Measurements from ENCODE around the gene DESI2.
"Not testable (repeated sequence)": the region's sequence is repeated elsewhere in the genome, so short reads cannot be mapped to it uniquely, and the experiment has no call there.

DESI2 gene

GRCh38 chr1:244680667-244681066, 27.7 kb downstream of the DESI2 start:
- H3K4me1 ChIP-seq (ENCODE audit: control insufficient read depth, insufficient read depth, low read length) = peaks cover 4% of the 10 kb centered on the region; the same call in 1 of the 2 replicates
- ChIA-PET POLR2A (no interaction called here), CTCF (no interaction called here)
- TF ChIP-seq SCRT2 (tag by site-specific recombination; IDR thresholded peaks at IDR 0.05) (peak; percentile 54), ZNF311 (tag by site-specific recombination; IDR thresholded peaks at IDR 0.05; ENCODE audit: borderline replicate concordance) (no peak), TCF7L2 (IDR thresholded peaks at IDR 0.05; ENCODE audit: borderline replicate concordance, low read depth, low read length) (no peak), PRDM1 (tag by site-specific recombination; IDR thresholded peaks at IDR 0.05) (0 out of 2 replicates have a peak, but pooled peaks have one; percentile 33)
- no peak overlapping the region for H3K27ac ChIP-seq (ENCODE audit: extremely low read depth, low read depth, low read length)
- no peaks in the 10 kb centered on the region for H3K9me3 ChIP-seq (ENCODE audit: control insufficient read depth, insufficient read depth, low read depth, low read length)
- H3K4me3 ChIP-seq (ENCODE audit: low read depth, low read length) = no peak overlapping the region
- H3K36me3 ChIP-seq (ENCODE audit: control insufficient read depth in 2 of 2, insufficient read depth in 1 of 2, low read length in 2 of 2) = no peaks in the 10 kb centered on the region; a peak in 1 of 3 replicates

- CTCF ChIA-PET; POLR2A ChIA-PET; H3K36me3 ChIP-seq (ENCODE audit: control insufficient read depth in 2 of 2, insufficient read depth in 1 of 2, low read length in 2 of 2): not testable (repeated sequence)
These were observed 29.2 kb downstream of the DESI2 start for GRCh38 chr1:244682087-244682486.

GRCh38 chr1:244695937-244696336, 43.0 kb downstream of the DESI2 start:
- H3K36me3 ChIP-seq (ENCODE audit: control insufficient read depth in 2 of 2, insufficient read depth in 1 of 2, low read length in 2 of 2) = peaks cover 53 to 74% of the 10 kb centered on the region in 2 experiments
- POLR2A ChIA-PET = no interaction called here
- no peaks in the 10 kb centered on the region for H3K9me3 ChIP-seq (ENCODE audit: control insufficient read depth, insufficient read depth, low read depth, low read length)
- no peaks in the 10 kb centered on the region for H3K4me1 ChIP-seq (ENCODE audit: control insufficient read depth, insufficient read depth, low read length)
- H3K4me3 ChIP-seq (ENCODE audit: low read depth, low read length) = no peak overlapping the region
- CTCF ChIA-PET = no interaction called here
- TF ChIP-seq ZNF585B (tag by site-specific recombination; IDR thresholded peaks at IDR 0.05) = no peak
- TF ChIP-seq ATF2 (tag by site-specific recombination; IDR thresholded peaks at IDR 0.05; ENCODE audit: low read depth) = peak; percentile 77
- no peak overlapping the region for H3K27ac ChIP-seq (ENCODE audit: extremely low read depth, low read depth, low read length)

More at GRCh38 chr1:244682087-244682486, 29.2 kb downstream of the DESI2 start:
- not testable (repeated sequence) for H3K4me3 ChIP-seq (ENCODE audit: low read depth, low read length); H3K27ac ChIP-seq (ENCODE audit: extremely low read depth, low read depth, low read length); H3K4me1 ChIP-seq (ENCODE audit: control insufficient read depth, insufficient read depth, low read length); H3K9me3 ChIP-seq (ENCODE audit: control insufficient read depth, insufficient read depth, low read depth, low read length)

- Histone ChIP-seq H3K4me3 (ENCODE audit: low read depth, low read length) (no peak overlapping the region), H3K27ac (ENCODE audit: extremely low read depth, low read depth, low read length) (no peak overlapping the region)
- CTCF ChIA-PET = no interaction called here
These were observed 46.8 kb downstream of the DESI2 start for GRCh38 chr1:244699741-244700140.

More at GRCh38 chr1:244699741-244700140, 46.8 kb downstream of the DESI2 start:
- Histone ChIP-seq H3K9me3 (ENCODE audit: control insufficient read depth, insufficient read depth, low read depth, low read length) (no peaks in the 10 kb centered on the region; the same call in 1 of the 2 replicates), H3K4me1 (ENCODE audit: control insufficient read depth, insufficient read depth, low read length) (no peaks in the 10 kb centered on the region), H3K36me3 (ENCODE audit: control insufficient read depth in 2 of 2, insufficient read depth in 1 of 2, low read length in 2 of 2) (peaks cover 41 to 50% of the 10 kb centered on the region in 2 experiments)
- TF ChIP-seq ZNF362 (tag by site-specific recombination; IDR thresholded peaks at IDR 0.05) (0 out of 2 replicates have a peak, but pooled peaks have one; percentile 1), ZNF214 (tag by site-specific recombination; IDR thresholded peaks at IDR 0.05; ENCODE audit: borderline replicate concordance) (no peak), ZNF274 (IDR thresholded peaks at IDR 0.05; ENCODE audit: low read length) (no peak), ZNF274 (tag by site-specific recombination; IDR thresholded peaks at IDR 0.05; ENCODE audit: borderline replicate concordance) (peak; percentile 36; the same call in 1 of the 2 replicates), ZNF558 (tag by site-specific recombination; IDR thresholded peaks at IDR 0.05) (no peak), ZBTB26 (tag by site-specific recombination; optimal IDR thresholded peaks at IDR 0.05) (peak; percentile 11)
- POLR2A ChIA-PET = interaction anchor here (0.6 kb wide), 1 partner anchor 35 kb away, joined by 3 read pairs; no protein-coding TSS in a partner anchor

All from HEK293 (cell line).